GM21619 (cell line): ENCODE data around the gene ELANE.
"Not testable (repeated sequence)": the region's sequence is repeated elsewhere in the genome, so short reads cannot be mapped to it uniquely, and the experiment has no call there.

Experiments used
- ATAC-seq: cut with Tn5 transposase; IDR thresholded peaks from one replicate; pipeline ENCODE4 v1.9.1; 2021; ENCODE audit not compliant: unreplicated experiment

Gene ELANE

GRCh38 chr19:876780-877314 lies 24.7 kb downstream of the ELANE start:
- no peak for ATAC-seq

DNA sequence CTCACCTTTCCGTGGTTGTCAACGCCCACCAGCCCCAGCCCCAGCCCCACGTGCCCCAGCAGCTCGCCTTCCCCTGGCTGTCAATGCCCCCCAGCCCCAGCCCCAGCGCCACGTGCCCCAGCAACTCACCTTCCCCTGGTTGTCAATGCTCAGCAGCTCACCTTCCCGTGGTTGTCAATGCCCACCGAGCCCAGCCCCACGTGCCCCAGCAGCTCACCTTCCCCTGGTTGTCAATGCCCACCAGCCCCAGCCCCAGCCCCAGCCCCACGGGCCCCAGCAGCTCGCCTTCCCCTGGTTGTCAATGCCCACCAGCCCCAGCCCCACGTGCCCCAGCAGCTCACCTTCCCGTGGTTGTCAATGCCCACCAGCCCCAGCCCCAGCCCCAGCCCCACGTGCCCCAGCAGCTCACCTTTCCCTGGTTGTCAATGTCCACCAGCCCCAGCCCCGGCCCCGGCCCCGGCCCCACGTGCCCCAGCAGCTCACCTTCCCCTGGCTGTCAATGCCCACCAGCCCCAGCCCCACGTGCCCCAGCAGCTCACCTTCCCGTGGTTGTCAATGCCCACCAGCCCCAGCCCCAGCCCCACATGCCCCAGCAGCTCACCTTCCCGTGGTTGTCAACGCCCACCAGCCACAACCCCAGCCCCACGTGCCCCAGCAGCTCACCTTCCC lies 26.0 kb downstream of the ELANE start:
- ATAC-seq, result not testable (repeated sequence)

DNA sequence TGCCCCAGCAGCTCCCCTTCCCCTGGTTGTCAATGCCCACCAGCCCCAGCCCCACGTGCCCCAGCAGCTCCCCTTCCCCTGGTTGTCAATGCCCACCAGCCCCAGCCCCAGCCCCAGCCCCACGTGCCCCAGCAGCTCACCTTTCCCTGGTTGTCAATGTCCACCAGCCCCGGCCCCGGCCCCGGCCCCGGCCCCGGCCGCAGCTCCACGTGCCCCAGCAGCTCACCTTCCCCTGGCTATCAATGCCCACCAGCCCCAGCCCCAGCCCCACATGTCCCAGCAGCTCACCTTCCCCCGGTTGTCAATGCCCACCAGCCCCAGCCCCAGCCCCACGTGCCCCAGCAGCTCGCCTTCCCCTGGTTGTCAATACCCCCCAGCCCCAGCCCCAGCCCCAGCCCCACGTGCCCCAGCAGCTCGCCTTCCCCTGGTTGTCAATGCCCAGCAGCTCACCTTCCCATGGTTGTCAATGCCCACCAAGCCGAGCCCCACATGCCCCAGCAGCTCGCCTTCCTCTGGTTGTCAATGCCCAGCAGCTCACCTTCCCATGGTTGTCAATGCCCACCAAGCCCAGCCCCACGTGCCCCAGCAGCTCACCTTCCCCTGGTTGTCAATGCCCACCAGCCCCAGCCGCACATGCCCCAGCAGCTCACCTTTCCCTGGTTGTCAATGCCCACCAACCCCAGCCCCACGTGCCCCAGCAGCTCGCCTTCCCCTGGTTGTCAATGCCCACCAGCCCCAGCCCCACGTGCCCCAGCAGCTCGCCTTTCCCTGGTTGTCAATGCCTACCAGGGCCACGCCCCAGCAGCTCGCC lies 26.9 kb downstream of the ELANE start:
- ATAC-seq, result not testable (repeated sequence)

DNA sequence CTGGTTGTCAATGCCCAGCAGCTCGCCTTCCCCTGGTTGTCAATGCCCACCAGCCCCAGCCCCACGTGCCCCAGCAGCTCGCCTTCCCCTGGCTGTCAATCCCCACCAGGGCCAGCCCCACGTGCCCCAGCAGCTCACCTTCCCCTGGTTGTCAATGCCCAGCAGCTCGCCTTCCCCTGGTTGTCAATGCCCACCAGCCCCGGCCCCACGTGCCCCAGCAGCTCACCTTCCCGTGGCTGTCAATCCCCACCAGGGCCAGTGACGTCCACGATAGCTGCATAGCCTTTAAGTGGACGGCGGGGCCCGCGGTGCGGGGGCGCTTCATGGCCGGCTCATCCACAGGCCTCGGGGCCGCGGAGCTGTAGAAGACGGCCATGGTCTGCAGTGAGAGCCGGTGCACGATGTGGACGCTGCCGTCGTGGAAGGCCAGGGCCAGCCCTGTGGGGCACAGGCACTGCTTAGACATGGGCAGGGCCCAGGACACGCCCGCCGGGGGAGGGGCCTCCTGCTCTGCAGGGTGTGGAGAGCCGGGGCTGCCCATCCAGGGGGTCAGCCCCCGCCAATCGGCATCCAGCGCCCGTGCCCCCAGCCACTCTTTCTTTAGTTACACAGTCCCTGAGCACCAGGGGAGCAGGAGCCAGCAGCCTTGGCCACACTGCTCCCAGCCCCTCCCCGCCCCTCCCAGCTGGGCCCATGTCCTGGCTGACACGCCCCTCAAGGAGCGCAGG lies 27.8 kb downstream of the ELANE start:
- no peak for ATAC-seq

DNA sequence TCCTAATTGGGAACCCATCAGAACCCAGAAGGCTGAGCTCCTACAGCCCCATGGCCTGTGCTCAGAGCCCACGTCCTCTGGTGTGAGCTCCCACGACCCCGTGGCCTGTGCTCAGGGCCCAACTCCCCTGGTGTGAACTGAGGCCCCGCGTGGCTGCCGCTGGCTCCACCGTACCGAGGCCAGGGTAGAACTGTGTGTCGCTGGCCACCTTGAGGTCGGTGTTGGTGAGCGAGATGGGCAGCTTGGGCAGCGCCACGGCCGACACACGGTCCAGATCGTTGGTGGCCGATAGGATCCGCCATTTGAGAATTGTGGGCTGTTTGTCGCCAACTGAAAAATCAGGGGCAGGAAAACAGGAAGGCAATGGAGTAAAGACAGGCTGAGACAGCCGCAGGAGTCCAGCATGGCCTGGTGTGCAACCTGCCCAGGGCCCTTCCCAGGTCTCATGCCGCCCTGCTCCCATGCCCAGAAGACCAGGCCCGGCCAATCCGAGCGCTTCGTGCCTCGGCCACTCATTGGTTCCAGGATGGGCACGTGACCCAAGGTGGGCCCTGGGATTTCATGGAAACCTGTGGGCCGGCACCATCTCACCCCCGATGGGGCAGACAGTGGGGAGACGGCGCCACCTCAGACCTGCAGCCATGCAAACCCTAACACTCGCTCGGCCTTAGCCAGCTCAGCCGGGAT lies 29.4 kb downstream of the ELANE start:
- no peak for ATAC-seq

DNA sequence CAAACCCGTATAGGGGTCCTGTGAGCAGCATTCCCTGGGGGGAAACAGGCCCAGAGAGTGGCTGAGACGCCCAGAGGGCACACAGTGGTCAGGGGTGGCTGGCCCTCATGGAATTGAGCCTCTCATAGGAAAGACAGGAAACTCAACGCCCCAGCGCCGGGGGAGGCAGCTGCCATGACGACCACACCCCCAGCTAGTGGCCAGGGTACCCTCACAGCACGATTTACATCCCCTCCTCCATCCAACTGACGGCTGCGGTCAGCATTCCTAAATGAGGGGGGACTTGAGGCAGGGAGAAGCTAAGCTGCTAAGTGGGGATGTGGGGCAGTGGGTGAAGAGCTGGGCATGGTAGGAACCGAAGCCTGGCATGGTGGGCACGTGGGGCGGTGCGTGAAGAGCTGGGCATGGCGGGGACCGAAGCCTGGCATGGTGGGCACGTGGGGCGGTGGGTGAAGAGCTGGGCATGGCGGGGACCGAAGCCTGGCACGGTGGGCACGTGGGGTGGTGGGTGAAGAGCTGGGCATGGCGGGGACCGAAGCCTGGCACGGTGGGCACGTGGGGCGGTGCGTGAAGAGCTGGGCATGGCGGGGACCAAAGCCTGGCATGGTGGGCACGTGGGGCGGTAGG lies 30.9 kb downstream of the ELANE start:
- ATAC-seq, result no peak

GRCh38 chr19:883661-884211 lies 31.6 kb downstream of the ELANE start:
- no peak for ATAC-seq

GRCh38 chr19:884420-885211 lies 32.5 kb downstream of the ELANE start:
- ATAC-seq, result no peak

GRCh38 chr19:885536-886224 lies 33.6 kb downstream of the ELANE start:
- ATAC-seq, result no peak

- ATAC-seq, result no peak
Measured at GRCh38 chr19:887072-887471, 35.0 kb downstream of the ELANE start.

DNA sequence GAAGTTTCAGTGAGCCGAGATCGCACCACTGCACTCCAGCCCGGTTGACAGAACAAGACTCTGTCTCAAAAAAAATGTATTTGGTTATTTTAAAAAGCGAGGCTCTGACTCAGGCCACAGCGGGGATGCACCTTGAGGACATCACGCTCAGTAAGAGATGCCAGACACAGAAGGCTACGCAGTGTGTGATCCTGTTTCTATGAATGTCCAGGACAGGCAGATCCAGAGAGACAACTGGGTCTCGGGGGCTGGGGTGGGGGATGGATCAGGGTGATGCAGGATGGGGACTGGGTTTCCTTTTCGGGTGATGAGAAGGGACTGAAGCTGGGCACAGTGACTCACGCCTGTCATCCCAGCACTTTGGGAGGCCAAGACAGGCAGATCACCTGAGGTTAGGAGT lies 35.5 kb downstream of the ELANE start:
- ATAC-seq, result no peak

DNA sequence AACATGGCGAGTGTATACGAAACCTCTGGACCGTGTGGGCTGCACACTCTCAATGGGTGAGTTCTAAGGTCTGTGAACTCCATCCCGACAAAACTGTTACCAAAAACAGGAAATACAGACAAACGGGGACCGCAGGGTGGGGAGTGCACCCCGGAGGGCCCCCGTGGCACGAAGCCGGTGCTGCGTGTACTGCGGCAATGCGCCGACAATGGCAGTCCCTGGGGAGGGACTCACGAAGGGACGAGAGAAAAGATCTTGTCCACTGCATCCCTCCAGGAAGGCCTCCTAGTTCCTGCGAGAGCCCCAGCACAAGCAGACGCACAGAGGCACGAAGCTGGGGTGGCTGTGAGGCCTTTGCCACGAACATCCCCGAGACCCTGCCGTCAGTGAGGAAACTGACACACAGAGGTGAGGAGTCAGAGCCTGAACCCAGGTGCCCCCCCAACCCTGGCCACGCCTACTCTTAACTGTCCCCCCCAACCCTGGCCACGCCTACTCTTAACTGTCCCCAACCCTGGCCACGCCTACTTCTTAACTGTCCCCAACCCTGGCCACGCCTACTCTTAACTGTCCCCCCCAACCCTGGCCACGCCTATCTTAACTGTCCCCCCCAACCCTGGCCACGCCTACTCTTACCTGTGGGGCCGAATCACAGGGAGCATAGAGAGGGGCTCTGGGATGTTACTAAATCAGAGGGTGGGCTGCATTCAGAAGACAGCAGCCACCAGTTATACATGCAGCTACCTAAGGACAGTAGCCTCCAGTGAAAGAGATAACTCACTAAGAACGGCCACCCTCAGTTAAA lies 36.7 kb downstream of the ELANE start:
- ATAC-seq, result no peak

DNA sequence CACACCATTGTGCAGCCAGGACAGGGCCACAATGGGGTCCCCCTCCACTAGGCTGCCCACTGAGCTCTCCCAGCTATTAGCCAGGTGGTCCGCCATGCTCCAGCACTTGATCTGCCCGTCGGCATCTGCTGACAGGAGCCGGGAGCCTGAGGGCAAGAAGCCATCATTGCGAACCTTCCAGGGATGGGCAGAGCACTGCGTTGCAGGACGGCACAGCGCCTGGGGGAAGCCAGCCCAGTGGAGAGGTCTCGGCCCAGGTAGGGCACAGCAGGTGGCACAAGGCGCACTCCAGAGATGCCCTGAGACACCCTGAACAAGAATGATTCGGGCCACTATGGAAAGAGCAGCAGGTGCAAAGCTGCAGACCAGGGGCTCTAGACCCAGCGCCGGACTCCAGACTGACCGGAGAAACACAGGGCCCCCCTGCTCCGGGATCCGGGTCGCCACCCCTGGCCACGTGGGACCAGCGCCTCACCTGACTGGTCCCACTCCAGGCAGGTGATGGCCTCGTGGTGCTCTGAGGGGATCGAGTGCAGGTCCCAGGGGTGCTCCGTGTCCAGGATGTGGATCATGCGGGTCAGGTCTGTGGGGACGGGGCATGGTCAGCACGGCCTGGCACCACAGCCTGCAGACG lies 37.7 kb downstream of the ELANE start:
- ATAC-seq, result no peak

DNA sequence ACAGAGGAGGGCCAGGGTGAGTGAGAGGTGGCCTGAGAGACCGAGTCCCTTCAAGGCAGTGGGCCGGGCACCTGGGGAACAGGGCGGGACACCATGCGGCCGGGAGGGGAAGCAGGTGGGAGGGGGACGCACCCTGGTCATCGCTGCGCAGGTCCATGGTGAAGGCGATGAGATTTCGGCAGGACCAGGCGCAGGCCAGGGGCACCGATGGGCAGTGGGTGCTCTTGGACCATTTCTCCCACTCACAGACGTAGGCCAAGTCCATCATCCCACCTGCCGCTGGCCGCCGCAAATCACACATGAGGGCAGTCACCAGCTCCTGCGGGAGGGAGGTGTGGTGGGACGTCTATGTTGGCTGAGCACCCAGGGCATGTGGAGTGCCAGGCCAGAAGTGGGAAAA lies 38.7 kb downstream of the ELANE start:
- no peak for ATAC-seq

GRCh38 chr19:891421-892200 lies 39.5 kb downstream of the ELANE start:
- not testable (repeated sequence) for ATAC-seq

DNA sequence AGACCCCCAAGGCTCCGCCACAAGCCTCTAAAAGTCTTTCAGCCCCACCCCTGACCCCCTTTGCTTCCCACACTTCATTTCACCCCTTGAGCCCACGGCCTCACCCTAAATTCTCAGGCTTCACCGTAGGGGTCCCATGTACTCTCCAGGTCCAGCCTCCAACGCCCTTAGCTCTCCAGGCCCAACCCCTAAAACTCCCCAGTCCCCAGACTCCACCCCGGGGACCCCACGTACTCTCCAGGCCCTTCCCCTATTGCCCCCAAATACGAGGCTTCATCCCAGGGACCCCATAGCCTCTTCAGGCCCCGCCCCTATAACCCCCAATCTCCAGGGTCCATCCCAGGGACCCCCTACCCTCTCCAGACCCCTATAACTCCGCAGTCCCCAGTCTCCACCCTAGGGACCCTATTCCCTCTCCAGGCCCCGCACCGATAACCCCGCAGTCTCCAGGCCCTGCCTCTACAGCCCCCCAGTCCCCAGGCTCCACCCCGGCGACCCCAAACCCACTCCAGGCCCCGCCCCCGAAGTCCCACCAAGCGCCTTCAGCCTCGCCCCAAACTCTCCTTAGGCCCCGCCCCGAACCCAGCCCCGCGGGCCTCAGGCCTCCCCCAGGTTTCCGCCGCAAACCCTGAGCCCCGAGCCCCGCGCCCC lies 40.3 kb downstream of the ELANE start:
- ATAC-seq, result no peak
